Neural progenitor cell (in vitro differentiated cells): Measurements from ENCODE around the gene AKAP8L. TPM values are rescaled to one million over a fixed set of nuclear protein-coding genes. Genes with fewer than 3 reads are reported as not detected.

Experiments used
- DNase-seq: peaks from one replicate; pipeline ENCODE4 v3.0.0-alpha.2; 2016; ENCODE audit warnings: low spot score
- H2AFZ ChIP-seq: fragments of 200-600 bp; sonication (generic); replicated peaks from 2 replicates; pipeline ENCODE4 v1.6.1; 2016; ENCODE audit warnings: antibody characterized with exemption
- H3F3A ChIP-seq: fragments of 200-600 bp; sonication (generic); 2 replicates; pipeline ENCODE4 v1.6.1; 2016; ENCODE audit warnings: antibody characterized with exemption, low read depth
- H3K27ac ChIP-seq: fragments of 200-600 bp; sonication (generic); 2 replicates; pipeline ENCODE4 v1.5.1; 2016; ENCODE audit warnings: mild to moderate bottlenecking
- H3K27me3 ChIP-seq: fragments of 200-600 bp; sonication (generic); 2 replicates; pipeline ENCODE4 v1.6.1; 2016; ENCODE audit warnings: mild to moderate bottlenecking, moderate library complexity
- H3K36me3 ChIP-seq: fragments of 200-600 bp; sonication (generic); 2 replicates; pipeline ENCODE4 v1.5.1; 2016
- H3K4me1 ChIP-seq: fragments of 200-600 bp; sonication (generic); 2 replicates; pipeline ENCODE4 v1.6.1; 2016; ENCODE audit warnings: mixed run types
- H3K4me2 ChIP-seq: fragments of 200-600 bp; sonication (generic); 2 replicates; pipeline ENCODE4 v1.6.1; 2016
- H3K4me3 ChIP-seq: fragments of 200-600 bp; sonication (generic); 2 replicates; pipeline ENCODE4 v1.5.1; 2016
- H3K79me2 ChIP-seq: fragments of 200-600 bp; sonication (generic); 2 replicates; pipeline ENCODE4 v1.6.1; 2016; ENCODE audit warnings: low read depth
- H3K9ac ChIP-seq: fragments of 200-600 bp; sonication (generic); 2 replicates; pipeline ENCODE4 v1.6.1; 2016
- H3K9me3 ChIP-seq: fragments of 200-600 bp; sonication (generic); 2 replicates; pipeline ENCODE4 v1.5.1; 2016; ENCODE audit warnings: low read depth
- H4K20me1 ChIP-seq: fragments of 200-600 bp; sonication (generic); 2 replicates; pipeline ENCODE4 v1.6.1; 2016; ENCODE audit warnings: low read depth
- H3K27ac Mint-ChIP-seq: 3 replicates; pipeline ENCODE4 v1.8.0; 2021; ENCODE audit warnings: mixed read lengths
- H3K27me3 Mint-ChIP-seq: 2 replicates; pipeline ENCODE4 v1.8.0; 2022; ENCODE audit warnings: low read depth, mild to moderate bottlenecking, inconsistent platforms, moderate library complexity, mixed read lengths; ENCODE audit not compliant: insufficient read depth
- H3K36me3 Mint-ChIP-seq: 3 replicates; pipeline ENCODE4 v1.8.0; 2021; ENCODE audit warnings: mixed read lengths
- H3K4me1 Mint-ChIP-seq: 3 replicates; pipeline ENCODE4 v1.8.0; 2021; ENCODE audit warnings: mixed read lengths
- H3K4me3 Mint-ChIP-seq: 3 replicates; pipeline ENCODE4 v1.8.0; 2021; ENCODE audit warnings: mild to moderate bottlenecking, moderate library complexity, mixed read lengths
- H3K9me3 Mint-ChIP-seq: 3 replicates; pipeline ENCODE4 v1.8.0; 2020; ENCODE audit warnings: mixed read lengths
- EZH2 ChIP-seq: fragments of 200-600 bp; sonication (generic); IDR thresholded peaks from 2 replicates; pipeline ENCODE4 v1.6.1; 2017; ENCODE audit warnings: antibody characterized with exemption, mild to moderate bottlenecking, moderate library complexity
- EZH2phosphoT487 ChIP-seq: fragments of 200-600 bp; sonication (generic); IDR thresholded peaks from 2 replicates; pipeline ENCODE4 v1.6.1; 2017; ENCODE audit warnings: antibody characterized with exemption
- total RNA-seq: library from RNA; depleted of rRNA; stranded (reverse); fragments of >200 nt; gene quantifications from 2 replicates; pipeline ENCODE4 v1.2.3, GENCODE V29; 2015; ENCODE audit warnings: low replicate concordance
- TF ChIP-seq, protein P1 (sequence below): fragments of 200-600 bp; sonication (generic); IDR thresholded peaks from 2 replicates; pipeline ENCODE4 v1.5.1; 2017; ENCODE audit warnings: antibody characterized with exemption, mild to moderate bottlenecking

AKAP8L gene
- total RNA-seq, 1 donor from 2014 or later, result 131 TPM

- peaks cover 13% of the 10 kb centered on the region for H3K79me2 ChIP-seq
- TF ChIP-seq, protein P1, sequence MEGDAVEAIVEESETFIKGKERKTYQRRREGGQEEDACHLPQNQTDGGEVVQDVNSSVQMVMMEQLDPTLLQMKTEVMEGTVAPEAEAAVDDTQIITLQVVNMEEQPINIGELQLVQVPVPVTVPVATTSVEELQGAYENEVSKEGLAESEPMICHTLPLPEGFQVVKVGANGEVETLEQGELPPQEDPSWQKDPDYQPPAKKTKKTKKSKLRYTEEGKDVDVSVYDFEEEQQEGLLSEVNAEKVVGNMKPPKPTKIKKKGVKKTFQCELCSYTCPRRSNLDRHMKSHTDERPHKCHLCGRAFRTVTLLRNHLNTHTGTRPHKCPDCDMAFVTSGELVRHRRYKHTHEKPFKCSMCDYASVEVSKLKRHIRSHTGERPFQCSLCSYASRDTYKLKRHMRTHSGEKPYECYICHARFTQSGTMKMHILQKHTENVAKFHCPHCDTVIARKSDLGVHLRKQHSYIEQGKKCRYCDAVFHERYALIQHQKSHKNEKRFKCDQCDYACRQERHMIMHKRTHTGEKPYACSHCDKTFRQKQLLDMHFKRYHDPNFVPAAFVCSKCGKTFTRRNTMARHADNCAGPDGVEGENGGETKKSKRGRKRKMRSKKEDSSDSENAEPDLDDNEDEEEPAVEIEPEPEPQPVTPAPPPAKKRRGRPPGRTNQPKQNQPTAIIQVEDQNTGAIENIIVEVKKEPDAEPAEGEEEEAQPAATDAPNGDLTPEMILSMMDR, result no peak
- TF ChIP-seq EZH2, result no peak
- no peak for TF ChIP-seq EZH2phosphoT487
- H3K9ac ChIP-seq, result no peak overlapping the region
- peaks cover 8% of the 10 kb centered on the region for H3F3A ChIP-seq
- peaks cover 10% of the 10 kb centered on the region for H3K27me3 Mint-ChIP-seq
- peaks cover 28% of the 10 kb centered on the region for H3K36me3 Mint-ChIP-seq
- peaks cover 2% of the 10 kb centered on the region for H3K4me1 ChIP-seq
- H3K9me3 Mint-ChIP-seq, result peaks cover 9% of the 10 kb centered on the region
- peaks cover 5% of the 10 kb centered on the region for H3K36me3 ChIP-seq
- no peak for DNase-seq
- H3K27ac Mint-ChIP-seq, result no peak overlapping the region
- H2AFZ ChIP-seq, result no peak overlapping the region
- H3K4me1 Mint-ChIP-seq, result peaks cover 10% of the 10 kb centered on the region
- H3K4me3 Mint-ChIP-seq, result no peak overlapping the region
- H3K9me3 ChIP-seq, result no peaks in the 10 kb centered on the region
- H3K4me3 ChIP-seq, result no peak overlapping the region
- no peak overlapping the region for H3K4me2 ChIP-seq
- H3K27ac ChIP-seq, result no peak overlapping the region
- H4K20me1 ChIP-seq, result peaks cover 10% of the 10 kb centered on the region
- H3K27me3 ChIP-seq, result no peaks in the 10 kb centered on the region
Measured at GRCh38 chr19:15422296-15423075, 3.7 kb upstream of the AKAP8L start.

GRCh38 chr19:15421721-15422260 lies 3.0 kb upstream of the AKAP8L start:
- H3K27me3 Mint-ChIP-seq, result peaks cover 10% of the 10 kb centered on the region
- H3K9me3 Mint-ChIP-seq, result peaks cover 9% of the 10 kb centered on the region
- TF ChIP-seq EZH2 (no peak), EZH2phosphoT487 (no peak)

GRCh38 chr19:15421136-15421695 lies 2.4 kb upstream of the AKAP8L start:
- Mint-ChIP-seq H3K4me3 (no peak overlapping the region), H3K4me1 (peaks cover 19% of the 10 kb centered on the region), H3K36me3 (peaks cover 25% of the 10 kb centered on the region), H3K27me3 (peaks cover 10% of the 10 kb centered on the region), H3K27ac (no peak overlapping the region), H3K9me3 (peaks cover 9% of the 10 kb centered on the region)
- Histone ChIP-seq H3K4me3 (no peak overlapping the region), H3K9ac (no peak overlapping the region), H3K79me2 (peaks cover 26% of the 10 kb centered on the region), H4K20me1 (peaks cover 22% of the 10 kb centered on the region), H3K4me2 (no peak overlapping the region), H3K27me3 (no peaks in the 10 kb centered on the region), H3F3A (peaks cover 8% of the 10 kb centered on the region), H3K36me3 (peaks cover 5% of the 10 kb centered on the region), H3K9me3 (no peaks in the 10 kb centered on the region), H3K27ac (no peak overlapping the region), H2AFZ (no peak overlapping the region), H3K4me1 (peaks cover 10% of the 10 kb centered on the region)
- DNase-seq, result no peak
- TF ChIP-seq EZH2phosphoT487 (no peak), EZH2 (no peak)
- TF ChIP-seq, protein P1, result no peak

More at GRCh38 chr19:15421721-15422260, 3.0 kb upstream of the AKAP8L start:
- Histone ChIP-seq H3K79me2 (peaks cover 20% of the 10 kb centered on the region), H3K9me3 (no peaks in the 10 kb centered on the region), H4K20me1 (peaks cover 17% of the 10 kb centered on the region), H3K4me2 (no peak overlapping the region), H3K36me3 (peaks cover 5% of the 10 kb centered on the region), H2AFZ (no peak overlapping the region), H3K27me3 (no peaks in the 10 kb centered on the region), H3K4me3 (no peak overlapping the region), H3K9ac (no peak overlapping the region), H3K4me1 (peaks cover 9% of the 10 kb centered on the region), H3K27ac (no peak overlapping the region), H3F3A (peaks cover 8% of the 10 kb centered on the region)
- H3K4me3 Mint-ChIP-seq, result no peak overlapping the region
- H3K27ac Mint-ChIP-seq, result no peak overlapping the region
- DNase-seq, result no peak
- peaks cover 14% of the 10 kb centered on the region for H3K4me1 Mint-ChIP-seq
- H3K36me3 Mint-ChIP-seq, result peaks cover 25% of the 10 kb centered on the region
